DMS53 (cell line): Measurements from ENCODE around the gene LRRC73.
A peak's percentile ranks its signal among the peaks of the same experiment; 100 is the strongest.
"Not testable (repeated sequence)": the region's sequence is repeated elsewhere in the genome, so short reads cannot be mapped to it uniquely, and the experiment has no call there.

ENCODE experiments used
- DNase-seq: peaks from one replicate; lab custom pipeline; 2025; lab: John Stamatoyannopoulos, UW

Gene LRRC73

GRCh38 chr6:43509984-43510826, at the start of gene LRRC73:
LRRC73 (minus strand) TSS chr6:43510346; CDS start chr6:43509785, 561 bp downstream.
- DNase-seq, result peak; percentile 95

DNA sequence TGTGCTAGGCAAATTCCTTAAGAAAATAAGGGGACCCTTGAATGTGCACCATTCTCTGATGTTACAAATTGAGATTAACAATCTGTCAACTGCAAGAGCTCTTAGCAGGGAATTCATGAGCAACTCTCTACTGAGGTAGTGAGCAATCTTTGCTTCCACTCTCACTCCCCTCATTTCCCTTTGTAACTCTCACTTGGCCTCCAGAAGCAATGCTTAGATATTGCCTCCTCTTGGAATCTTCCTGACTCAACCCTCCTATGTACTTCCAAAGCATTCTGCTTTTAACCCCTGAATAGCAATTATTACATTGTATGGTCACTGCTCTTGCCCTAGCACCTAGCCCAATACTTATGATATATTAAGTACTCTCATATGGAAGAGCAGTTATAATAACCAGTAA, 49.2 kb upstream of the LRRC73 start:
- no peak for DNase-seq

DNA sequence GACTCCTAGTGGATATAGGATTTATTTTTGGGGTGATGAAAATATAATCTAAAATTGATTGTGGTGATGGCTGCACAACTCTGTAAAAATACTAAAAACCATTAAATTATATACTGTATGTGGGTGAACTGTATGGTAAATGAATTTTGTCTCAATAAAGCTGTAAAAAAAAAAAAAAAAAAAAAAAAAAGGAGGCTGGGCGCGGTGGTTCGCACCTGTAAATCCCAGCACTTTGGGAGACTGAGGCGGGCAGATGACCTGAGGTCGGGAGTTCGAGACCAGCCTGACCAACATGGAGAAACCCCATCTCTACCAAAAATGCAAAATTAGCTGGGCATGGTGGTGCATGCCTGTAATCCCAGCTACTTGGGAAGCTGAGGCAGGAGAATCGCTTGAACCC, 47.5 kb upstream of the LRRC73 start:
- DNase-seq, result not testable (repeated sequence)

GRCh38 chr6:43547222-43547621, 37.1 kb upstream of the LRRC73 start:
- DNase-seq, result no peak

DNA sequence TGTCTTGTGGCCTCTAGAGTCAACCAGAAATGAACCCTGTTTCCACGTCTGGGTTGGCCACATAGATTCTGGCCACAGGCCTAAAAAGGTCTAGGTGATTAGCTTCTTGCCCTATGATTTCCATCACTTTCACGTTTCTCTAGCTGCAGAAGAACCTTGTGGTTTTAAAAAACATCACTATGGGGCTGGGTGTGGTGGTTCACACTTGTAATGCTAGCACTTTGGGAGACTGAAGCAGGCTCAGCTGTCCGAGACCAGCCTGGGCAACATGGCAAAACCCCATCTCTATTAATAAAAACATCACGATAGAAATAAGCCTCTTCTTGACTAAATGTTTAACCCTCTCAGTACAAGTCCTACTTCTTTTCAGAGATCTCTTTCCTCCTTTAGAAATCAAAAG, 34.3 kb upstream of the LRRC73 start:
- DNase-seq, result no peak

GRCh38 chr6:43541774-43542471, 31.8 kb upstream of the LRRC73 start:
- DNase-seq, result no peak

GRCh38 chr6:43540507-43540906, 30.4 kb upstream of the LRRC73 start:
- no peak for DNase-seq

GRCh38 chr6:43539409-43539808, 29.3 kb upstream of the LRRC73 start:
- not testable (repeated sequence) for DNase-seq

DNA sequence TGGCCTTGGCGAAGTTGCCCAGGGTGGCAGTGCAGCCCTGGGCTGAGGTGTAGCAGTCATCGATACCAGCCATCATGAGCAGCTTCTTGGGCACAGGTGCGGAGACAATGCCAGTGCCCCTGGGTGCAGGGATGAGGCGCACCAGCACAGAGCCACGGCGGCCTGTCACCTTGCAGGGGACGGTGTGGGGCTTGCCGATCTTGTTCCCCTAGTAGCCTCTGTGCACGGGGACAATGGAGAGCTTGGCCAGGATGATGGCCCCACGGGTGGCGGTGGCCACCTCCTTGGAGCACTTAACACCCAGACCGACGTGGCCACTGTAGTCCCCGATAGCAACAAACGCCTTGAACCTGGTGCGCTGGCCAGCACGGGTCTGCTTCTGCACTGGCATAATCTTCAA, 28.8 kb upstream of the LRRC73 start:
- DNase-seq, result not testable (repeated sequence)

DNA sequence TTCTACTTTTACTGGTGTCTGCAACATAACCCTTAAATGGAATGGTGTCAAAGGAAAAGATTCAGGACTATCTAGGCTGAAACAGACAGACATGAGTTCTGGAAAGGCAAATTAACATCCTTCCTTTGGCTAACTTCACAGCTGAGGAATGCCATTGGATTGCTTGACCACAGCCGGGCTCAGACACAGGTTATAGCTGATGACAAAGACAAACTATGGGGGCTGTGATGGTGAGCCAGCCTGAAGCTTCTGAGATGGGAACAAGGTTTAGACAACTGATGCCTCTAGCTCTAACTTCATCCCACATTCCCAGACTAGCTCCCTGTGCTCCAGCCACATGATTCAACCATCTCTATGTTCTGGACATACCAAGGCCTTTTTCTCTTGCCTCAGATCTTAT, 22.1 kb upstream of the LRRC73 start:
- DNase-seq, result no peak

GRCh38 chr6:43524483-43524961, 14.4 kb upstream of the LRRC73 start:
- no peak for DNase-seq

- no peak for DNase-seq
Observed at GRCh38 chr6:43523284-43523683, 13.1 kb upstream of the LRRC73 start.

- no peak for DNase-seq
Observed at GRCh38 chr6:43522547-43523261, 12.6 kb upstream of the LRRC73 start.

GRCh38 chr6:43521836-43522235, 11.7 kb upstream of the LRRC73 start:
- no peak for DNase-seq

DNA sequence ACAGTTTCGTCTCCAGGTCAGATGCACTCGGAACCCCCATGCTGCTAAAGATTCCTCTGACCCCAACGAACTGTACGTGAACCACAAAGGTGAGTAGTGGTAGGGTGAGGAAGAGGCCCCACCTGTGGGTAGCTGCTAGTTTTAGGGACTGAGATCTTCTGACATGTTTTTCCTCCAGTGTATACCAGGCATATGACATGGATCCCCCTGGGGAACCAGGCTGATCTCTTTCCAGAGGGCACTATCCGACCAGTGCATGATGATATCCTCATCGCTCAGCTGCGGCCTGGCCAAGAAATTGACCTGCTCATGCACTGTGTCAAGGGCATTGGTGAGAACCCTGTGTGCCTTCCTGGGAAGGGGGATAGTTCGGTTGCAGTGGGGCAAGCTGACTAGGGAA, 10.0 kb upstream of the LRRC73 start:
- DNase-seq, result no peak

- peak; percentile 51 for DNase-seq
Observed at GRCh38 chr6:43517505-43518357, 7.6 kb upstream of the LRRC73 start.

DNA sequence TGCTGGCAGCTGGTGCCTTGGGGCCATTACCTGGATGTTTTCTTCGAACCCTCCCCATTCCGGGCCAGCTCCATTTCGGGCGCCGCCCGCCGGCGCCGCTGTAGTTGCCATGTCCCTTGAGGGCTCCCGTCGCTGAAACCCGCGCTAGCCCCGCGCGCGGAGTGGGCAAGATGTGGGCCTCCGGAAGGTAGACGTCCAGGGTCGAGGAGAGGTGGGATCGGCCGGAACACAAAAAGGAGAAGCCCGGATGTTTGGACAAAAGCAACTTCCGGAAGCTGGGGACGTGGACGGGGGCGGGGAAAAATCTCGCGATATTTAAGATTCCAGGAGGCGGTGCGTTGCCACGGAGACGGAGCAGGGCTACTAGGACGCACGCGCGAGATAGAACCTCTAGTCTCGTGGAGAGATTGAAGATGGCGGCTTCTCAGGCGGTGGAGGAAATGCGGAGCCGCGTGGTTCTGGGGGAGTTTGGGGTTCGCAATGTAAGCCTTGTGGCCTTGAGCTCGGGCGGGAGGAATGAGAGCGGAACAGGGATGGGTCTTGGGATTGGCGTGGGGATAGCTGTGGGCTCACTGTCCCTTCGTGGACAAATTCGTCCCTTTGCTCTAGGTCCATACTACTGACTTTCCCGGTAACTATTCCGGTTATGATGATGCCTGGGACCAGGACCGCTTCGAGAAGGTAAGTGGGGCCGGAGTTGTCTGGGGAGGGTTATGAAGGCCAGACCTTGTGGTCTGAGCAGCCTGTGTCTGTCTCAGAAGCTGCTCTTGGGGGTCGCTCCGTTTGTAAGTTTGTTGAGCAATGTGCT, 6.8 kb upstream of the LRRC73 start, which contains the start of the genes POLR1C and YIPF3:
Gene POLR1C (plus strand): TSS at position 393 of the 808 bp plus-strand sequence. CDS start 21 bp downstream, at position 414.
Gene YIPF3 (minus strand): TSS at position 230 of the 808 bp plus-strand sequence. CDS start 119 bp downstream, at position 111.
- DNase-seq, result peak; percentile 99

- no peak for DNase-seq
Observed at GRCh38 chr6:43516367-43516696, 6.2 kb upstream of the LRRC73 start.

GRCh38 chr6:43515808-43516207, 5.7 kb upstream of the LRRC73 start:
- DNase-seq, result peak; percentile 43

- DNase-seq, result no peak
Observed at GRCh38 chr6:43511824-43512415, 1.8 kb upstream of the LRRC73 start.
